ENCODE results near the gene TUBAL3. TPM values are rescaled to one million over a fixed set of nuclear protein-coding genes. Genes with fewer than 3 reads are reported as not detected.

The TUBAL3 gene
- total RNA-seq, 1 experiment from 2014 or later, result not detected

DNA sequence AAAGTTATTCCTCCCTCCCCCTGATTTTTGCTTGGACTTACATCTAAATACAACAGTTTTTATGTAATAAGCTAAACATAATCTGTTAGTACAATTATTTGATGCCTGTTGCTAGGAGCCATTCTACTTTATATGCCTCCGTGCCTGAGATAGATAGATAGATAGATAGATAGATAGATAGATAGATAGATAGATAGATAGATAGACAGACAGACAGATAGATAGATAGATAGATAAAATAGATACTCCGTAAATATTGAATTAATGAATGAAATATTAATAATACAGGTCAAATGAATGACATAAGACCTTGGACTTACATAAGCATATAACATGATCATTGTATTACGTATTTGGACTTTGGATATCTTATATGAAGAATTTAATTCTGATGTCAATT, 30.7 kb upstream of the TUBAL3 start:
- Histone ChIP-seq H4K91ac (ENCODE audit: insufficient read length, low read depth, low read length) (no peak overlapping the region), H3K79me2 (ENCODE audit: insufficient read depth, low read length) (no peaks in the 10 kb centered on the region)
- no CpG with 5 or more reads among the region's 3 CpGs for WGBS (ENCODE audit: extremely low coverage, insufficient read length, low lambda C conversion rate)

More for the DNA sequence above, 30.7 kb upstream of the TUBAL3 start:
- H3K27me3 ChIP-seq (ENCODE audit: insufficient read depth, low read length), result no peaks in the 10 kb centered on the region
- H4K8ac ChIP-seq (replicated peaks; ENCODE audit: insufficient read length, low read depth, low read length), result no peak overlapping the region
- no peak overlapping the region for H3K18ac ChIP-seq (ENCODE audit: insufficient read length, low read depth, low read length)
- peaks cover 5 to 8% of the 10 kb centered on the region in 2 experiments for H3K9me3 Mint-ChIP-seq
- no peak overlapping the region for H2BK20ac ChIP-seq (ENCODE audit: low read depth, low read length, poor library complexity, severe bottlenecking)
- no peaks in the 10 kb centered on the region for H3K27me3 Mint-ChIP-seq (ENCODE audit: low read depth)
- H3K23ac ChIP-seq (ENCODE audit: insufficient read length, low read depth, low read length), result no peak overlapping the region
- H2BK120ac ChIP-seq (ENCODE audit: low read depth, low read length, poor library complexity, severe bottlenecking), result no peak overlapping the region
- no peak overlapping the region for H3K4me3 Mint-ChIP-seq
- no peaks in the 10 kb centered on the region for H3K79me1 ChIP-seq (ENCODE audit: insufficient read depth, low read depth, low read length, poor library complexity, severe bottlenecking)
- H3K23me2 ChIP-seq (ENCODE audit: insufficient read length, low read depth, low read length, poor library complexity, severe bottlenecking), result no peaks in the 10 kb centered on the region
- H4K5ac ChIP-seq (ENCODE audit: insufficient read length, low read depth, low read length), result no peak overlapping the region
- no peak overlapping the region for H2AK5ac ChIP-seq (ENCODE audit: insufficient read length, low read length)
- no peak overlapping the region for H3K9ac ChIP-seq (ENCODE audit: extremely low read depth, insufficient read length, low read length)
- DNase-seq, result no peak
- H3K27ac ChIP-seq (ENCODE audit: insufficient read length, low read depth, low read length), result no peak overlapping the region
- TF ChIP-seq, protein P1, sequence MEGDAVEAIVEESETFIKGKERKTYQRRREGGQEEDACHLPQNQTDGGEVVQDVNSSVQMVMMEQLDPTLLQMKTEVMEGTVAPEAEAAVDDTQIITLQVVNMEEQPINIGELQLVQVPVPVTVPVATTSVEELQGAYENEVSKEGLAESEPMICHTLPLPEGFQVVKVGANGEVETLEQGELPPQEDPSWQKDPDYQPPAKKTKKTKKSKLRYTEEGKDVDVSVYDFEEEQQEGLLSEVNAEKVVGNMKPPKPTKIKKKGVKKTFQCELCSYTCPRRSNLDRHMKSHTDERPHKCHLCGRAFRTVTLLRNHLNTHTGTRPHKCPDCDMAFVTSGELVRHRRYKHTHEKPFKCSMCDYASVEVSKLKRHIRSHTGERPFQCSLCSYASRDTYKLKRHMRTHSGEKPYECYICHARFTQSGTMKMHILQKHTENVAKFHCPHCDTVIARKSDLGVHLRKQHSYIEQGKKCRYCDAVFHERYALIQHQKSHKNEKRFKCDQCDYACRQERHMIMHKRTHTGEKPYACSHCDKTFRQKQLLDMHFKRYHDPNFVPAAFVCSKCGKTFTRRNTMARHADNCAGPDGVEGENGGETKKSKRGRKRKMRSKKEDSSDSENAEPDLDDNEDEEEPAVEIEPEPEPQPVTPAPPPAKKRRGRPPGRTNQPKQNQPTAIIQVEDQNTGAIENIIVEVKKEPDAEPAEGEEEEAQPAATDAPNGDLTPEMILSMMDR (conservative IDR thresholded peaks at IDR 0.05), result no peak
- no peaks in the 10 kb centered on the region for H3K9me3 ChIP-seq (ENCODE audit: control insufficient read depth, low read depth, low read length)
- no peaks in the 10 kb centered on the region for H4K20me1 ChIP-seq (ENCODE audit: control insufficient read depth, insufficient read depth, insufficient read length)
- no peak overlapping the region for H2BK15ac ChIP-seq (ENCODE audit: low read depth, low read length)
- no peak overlapping the region for H2AFZ ChIP-seq (ENCODE audit: low read length)
- H3K27ac Mint-ChIP-seq, result no peak overlapping the region
- H3K4me1 Mint-ChIP-seq, result peaks cover 4 to 7% of the 10 kb centered on the region in 2 experiments
- H3T11ph ChIP-seq (ENCODE audit: low read length), result no peak overlapping the region
- H3K4me2 ChIP-seq (ENCODE audit: insufficient read depth, insufficient read length, low read length), result no peak overlapping the region
- H3K14ac ChIP-seq (ENCODE audit: insufficient read depth, low read length), result no peak overlapping the region
- H3K56ac ChIP-seq (ENCODE audit: insufficient read length, low read depth, low read length), result no peak overlapping the region
- peaks cover 15 to 17% (median 16%) of the 10 kb centered on the region in 3 experiments for H3K36me3 Mint-ChIP-seq (ENCODE audit: insufficient read depth in 1 of 3, low read depth in 3 of 3)
- no peak overlapping the region for H3K4ac ChIP-seq (ENCODE audit: low read depth, low read length)
- no peak overlapping the region for H2BK12ac ChIP-seq (ENCODE audit: insufficient read length, low read depth, low read length)
- H3K4me1 ChIP-seq (ENCODE audit: insufficient read depth, low read length), result no peaks in the 10 kb centered on the region
- no peak overlapping the region for H2BK5ac ChIP-seq (ENCODE audit: insufficient read length, low read length)
